ENCODE results near the gene CACNG6.
"Not testable (repeated sequence)": the region's sequence is repeated elsewhere in the genome, so short reads cannot be mapped to it uniquely, and the experiment has no call there.

Gene CACNG6

DNA sequence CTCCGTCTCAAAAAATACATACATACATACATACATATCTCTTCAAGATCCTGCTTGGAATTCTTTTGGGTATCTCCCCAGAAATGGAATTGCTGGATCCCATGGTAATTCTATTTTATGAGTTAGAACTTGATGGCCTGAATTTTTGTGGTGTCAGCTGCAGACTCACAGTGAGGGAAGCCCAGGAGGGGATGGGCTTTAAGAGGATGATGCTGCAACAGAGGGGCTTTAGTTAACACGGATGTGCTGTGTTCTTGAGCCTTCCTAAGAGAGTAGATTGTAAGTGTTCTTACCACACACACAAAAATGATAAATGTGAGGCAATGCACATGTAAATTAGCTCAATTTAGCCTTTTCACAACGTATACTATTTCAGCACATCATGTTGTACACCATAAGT is 31.8 kb downstream of the CACNG6 start:
- Histone ChIP-seq H2AFZ (ENCODE audit: low read length, unreplicated experiment) (no peak overlapping the region), H3K4me1 (ENCODE audit: control insufficient read depth, insufficient read depth, low read length, unreplicated experiment) (peaks cover 28% of the 10 kb centered on the region), H3K79me2 (ENCODE audit: control insufficient read depth, insufficient read depth, low read length, unreplicated experiment) (no peaks in the 10 kb centered on the region), H3K36me3 (ENCODE audit: insufficient read depth, low read length) (no peaks in the 10 kb centered on the region), H3K27ac (ENCODE audit: low read depth, low read length) (peak overlapping the region; percentile 52), H3K27me3 (ENCODE audit: insufficient read depth, low read length) (no peaks in the 10 kb centered on the region), H3K4me3 (ENCODE audit: low read depth, low read length) (no peak overlapping the region)

DNA sequence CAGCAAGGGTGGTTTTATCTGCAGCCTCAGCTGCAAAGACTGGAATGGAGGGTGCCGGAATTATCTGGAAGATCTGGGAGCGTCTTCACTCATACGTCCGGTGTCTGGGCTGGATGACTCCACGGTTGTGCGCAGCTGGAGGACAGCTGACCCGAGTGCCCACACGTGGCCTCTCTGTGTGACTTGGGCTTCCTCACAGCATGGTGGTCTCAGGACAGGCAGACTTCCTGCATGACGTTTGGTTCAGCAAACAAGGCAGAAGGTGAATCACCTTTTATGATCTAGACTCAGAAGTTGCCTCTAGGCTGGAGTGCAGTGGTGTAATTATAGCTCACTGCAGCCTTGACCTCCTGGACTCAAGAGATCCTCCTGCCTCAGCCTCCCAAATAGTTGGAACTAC is 33.2 kb downstream of the CACNG6 start:
- Histone ChIP-seq H2AFZ (ENCODE audit: low read length, unreplicated experiment) (no peak overlapping the region), H3K4me3 (ENCODE audit: low read depth, low read length) (no peak overlapping the region), H3K27ac (ENCODE audit: low read depth, low read length) (no peak overlapping the region), H3K36me3 (ENCODE audit: insufficient read depth, low read length) (no peaks in the 10 kb centered on the region), H3K4me1 (ENCODE audit: control insufficient read depth, insufficient read depth, low read length, unreplicated experiment) (peaks cover 21% of the 10 kb centered on the region), H3K79me2 (ENCODE audit: control insufficient read depth, insufficient read depth, low read length, unreplicated experiment) (no peaks in the 10 kb centered on the region), H3K27me3 (ENCODE audit: insufficient read depth, low read length) (no peaks in the 10 kb centered on the region)

DNA sequence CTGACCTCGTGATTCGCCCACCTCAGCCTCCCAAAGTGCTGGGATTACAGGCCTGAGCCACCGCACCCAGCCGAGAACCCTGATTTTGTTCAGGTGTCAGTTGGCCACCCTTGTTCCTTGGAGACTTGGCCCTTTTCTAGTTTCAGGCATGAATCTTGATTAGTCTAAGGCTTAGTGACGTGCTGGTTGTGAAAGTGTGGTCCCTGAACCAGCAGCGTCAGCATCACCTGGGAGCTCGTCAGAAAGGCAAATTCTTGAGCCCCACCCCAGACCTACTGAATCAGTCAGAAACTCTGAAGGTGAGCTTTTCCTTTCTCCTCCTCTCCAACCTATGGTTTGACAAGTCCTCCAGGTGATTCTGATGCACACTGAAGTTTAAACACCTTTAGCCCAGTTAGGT is 35.2 kb downstream of the CACNG6 start:
- Histone ChIP-seq H3K27me3 (ENCODE audit: insufficient read depth, low read length) (no peaks in the 10 kb centered on the region), H3K4me1 (ENCODE audit: control insufficient read depth, insufficient read depth, low read length, unreplicated experiment) (peaks cover 13% of the 10 kb centered on the region), H3K4me3 (ENCODE audit: low read depth, low read length) (no peak overlapping the region), H3K36me3 (ENCODE audit: insufficient read depth, low read length) (no peaks in the 10 kb centered on the region), H2AFZ (ENCODE audit: low read length, unreplicated experiment) (no peak overlapping the region), H3K79me2 (ENCODE audit: control insufficient read depth, insufficient read depth, low read length, unreplicated experiment) (no peaks in the 10 kb centered on the region), H3K27ac (ENCODE audit: low read depth, low read length) (no peak overlapping the region)

DNA sequence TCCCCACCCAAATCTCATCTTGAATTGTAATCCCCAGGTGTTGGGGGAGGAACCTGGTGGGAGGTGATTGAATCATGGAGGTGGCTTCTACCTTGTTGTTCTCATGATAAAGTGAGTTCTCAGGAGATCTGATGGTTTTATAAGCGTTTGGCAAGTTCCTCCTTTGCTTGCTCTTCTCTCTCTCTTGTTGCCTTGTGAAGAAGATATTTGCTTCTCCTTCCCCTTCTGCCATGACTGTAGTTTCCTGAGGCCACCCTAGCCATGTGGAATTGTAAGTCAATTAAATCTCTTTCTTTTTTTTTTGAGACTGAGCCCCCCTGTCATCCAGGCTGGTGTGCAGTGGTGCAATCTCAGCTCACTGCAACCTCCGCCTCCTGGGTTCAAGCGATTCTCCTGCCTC is 37.9 kb downstream of the CACNG6 start:
- Histone ChIP-seq H2AFZ (ENCODE audit: low read length, unreplicated experiment) (no peak overlapping the region), H3K4me3 (ENCODE audit: low read depth, low read length) (no peak overlapping the region), H3K79me2 (ENCODE audit: control insufficient read depth, insufficient read depth, low read length, unreplicated experiment) (no peaks in the 10 kb centered on the region), H3K4me1 (ENCODE audit: control insufficient read depth, insufficient read depth, low read length, unreplicated experiment) (no peaks in the 10 kb centered on the region), H3K36me3 (ENCODE audit: insufficient read depth, low read length) (no peaks in the 10 kb centered on the region), H3K27ac (ENCODE audit: low read depth, low read length) (no peak overlapping the region), H3K27me3 (ENCODE audit: insufficient read depth, low read length) (no peaks in the 10 kb centered on the region)

DNA sequence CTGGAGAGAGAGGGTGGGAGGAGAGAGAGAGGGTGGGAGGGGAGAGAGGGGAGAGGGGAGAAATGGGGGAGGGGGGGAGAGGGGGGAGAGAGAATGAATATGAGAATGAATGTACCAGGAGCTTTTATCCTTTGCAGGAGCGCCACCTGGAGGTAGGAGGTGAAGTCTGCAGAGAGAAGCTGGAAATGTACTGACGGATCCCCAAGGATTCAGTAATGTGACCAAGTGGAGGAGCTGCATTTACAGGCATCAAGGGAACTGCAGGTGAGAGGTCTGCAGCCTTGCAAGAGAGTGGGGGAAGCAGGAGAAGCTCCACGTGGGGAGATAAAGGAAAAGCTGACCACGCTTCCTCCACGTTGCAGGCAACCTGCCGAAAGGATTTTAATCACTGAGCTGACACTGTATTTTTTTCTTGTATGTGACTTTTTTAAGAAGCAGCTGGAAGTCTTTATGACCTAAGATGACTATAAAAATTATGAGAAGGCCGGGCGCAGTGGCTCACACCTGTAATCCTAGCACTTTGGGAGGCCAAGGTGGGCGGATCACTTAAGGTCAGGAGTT is 38.6 kb downstream of the CACNG6 start:
- no peak overlapping the region for H3K27ac ChIP-seq (ENCODE audit: low read depth, low read length)
- H3K4me3 ChIP-seq (ENCODE audit: low read depth, low read length), result no peak overlapping the region
- H2AFZ ChIP-seq (ENCODE audit: low read length, unreplicated experiment), result no peak overlapping the region
- peaks cover 3% of the 10 kb centered on the region for H3K4me1 ChIP-seq (ENCODE audit: control insufficient read depth, insufficient read depth, low read length, unreplicated experiment)
- H3K79me2 ChIP-seq (ENCODE audit: control insufficient read depth, insufficient read depth, low read length, unreplicated experiment), result no peaks in the 10 kb centered on the region
- no peaks in the 10 kb centered on the region for H3K27me3 ChIP-seq (ENCODE audit: insufficient read depth, low read length)
- no peaks in the 10 kb centered on the region for H3K36me3 ChIP-seq (ENCODE audit: insufficient read depth, low read length)

DNA sequence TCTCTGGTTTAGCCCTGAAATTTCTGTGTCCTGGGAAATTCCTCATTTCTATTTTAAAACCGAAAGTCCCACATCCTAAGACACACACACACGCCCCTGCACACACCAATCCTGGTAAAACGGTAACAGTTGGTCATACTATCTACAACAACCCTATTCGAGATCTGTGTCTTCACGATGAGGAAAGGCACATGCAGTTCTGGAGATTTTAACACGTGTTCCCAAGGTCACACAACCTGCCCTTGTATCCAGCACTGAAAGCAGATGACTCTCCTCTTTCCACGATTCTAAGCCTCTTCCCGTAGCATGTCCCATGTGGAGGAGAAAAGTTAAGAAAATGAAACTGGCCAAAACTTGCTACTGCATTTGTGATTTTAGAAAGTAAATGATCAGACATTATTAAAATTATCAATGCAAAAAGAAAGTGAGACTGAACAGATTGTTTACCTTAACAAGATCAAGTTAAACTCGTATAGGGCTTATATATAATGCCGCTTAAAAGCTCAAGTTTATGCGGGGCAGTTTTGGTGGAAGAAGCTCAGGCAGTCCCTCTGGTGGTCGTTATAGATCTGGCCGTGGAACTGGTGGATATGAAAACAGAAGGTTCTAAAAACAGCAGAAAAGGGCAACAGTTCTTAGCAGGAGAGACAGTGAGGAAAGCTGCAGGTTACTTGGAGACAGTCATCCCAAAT is 39.6 kb downstream of the CACNG6 start:
- Histone ChIP-seq H3K36me3 (ENCODE audit: insufficient read depth, low read length) (no peaks in the 10 kb centered on the region), H3K27me3 (ENCODE audit: insufficient read depth, low read length) (no peaks in the 10 kb centered on the region), H3K4me1 (ENCODE audit: control insufficient read depth, insufficient read depth, low read length, unreplicated experiment) (peaks cover 9% of the 10 kb centered on the region), H3K79me2 (ENCODE audit: control insufficient read depth, insufficient read depth, low read length, unreplicated experiment) (no peaks in the 10 kb centered on the region), H3K27ac (ENCODE audit: low read depth, low read length) (no peak overlapping the region), H3K4me3 (ENCODE audit: low read depth, low read length) (peak overlapping the region; percentile 77), H2AFZ (ENCODE audit: low read length, unreplicated experiment) (peak overlapping the region; percentile 53)

DNA sequence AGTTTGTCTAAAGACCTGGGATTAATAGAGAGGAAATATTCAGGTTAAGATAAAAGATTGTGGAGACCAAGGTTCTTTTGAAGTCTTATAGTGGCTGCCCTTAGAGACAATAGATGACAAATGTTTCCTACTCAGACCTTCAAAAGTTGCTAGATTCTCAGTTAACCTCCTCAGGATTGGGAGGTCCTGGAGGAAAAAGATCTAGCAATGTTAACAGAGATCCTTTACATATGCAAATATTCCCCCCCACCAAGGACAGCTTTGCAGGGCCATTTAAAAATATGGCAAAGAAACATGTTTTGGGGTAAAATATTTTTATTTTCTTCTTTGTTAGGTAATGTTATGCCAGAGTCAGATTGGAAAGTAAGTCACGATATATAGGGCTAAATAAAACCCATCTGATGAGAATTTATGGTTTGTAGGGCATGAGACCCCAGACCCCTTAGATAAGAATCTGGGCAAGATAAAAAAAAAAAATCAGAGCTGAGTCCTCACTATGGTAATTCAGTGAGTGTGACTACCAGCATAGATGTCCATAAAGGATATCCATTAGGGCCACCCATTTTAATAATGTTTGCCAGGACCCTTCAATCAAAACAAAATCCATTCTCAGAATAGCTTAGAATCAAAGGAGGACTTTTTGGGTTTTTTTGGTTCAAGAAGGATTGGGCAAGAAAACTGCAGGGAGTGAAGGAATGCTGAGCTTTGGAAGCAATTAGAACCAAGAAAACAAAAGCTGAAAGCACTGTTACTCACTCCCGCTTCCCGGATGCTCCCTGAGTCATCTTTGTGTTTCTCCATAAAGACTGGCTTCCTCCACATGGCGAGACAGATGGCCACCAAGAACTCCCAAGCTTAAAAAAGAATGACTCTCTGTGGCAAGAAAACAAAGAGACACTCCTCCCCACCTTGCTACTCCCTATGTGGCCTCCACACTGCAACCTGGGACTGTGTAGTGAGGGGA is 44.1 kb downstream of the CACNG6 start:
- H3K27me3 ChIP-seq (ENCODE audit: insufficient read depth, low read length), result no peaks in the 10 kb centered on the region
- no peak overlapping the region for H2AFZ ChIP-seq (ENCODE audit: low read length, unreplicated experiment)
- no peak overlapping the region for H3K4me3 ChIP-seq (ENCODE audit: low read depth, low read length)
- peak overlapping the region; percentile 27; the same call in 1 of the 2 replicates for H3K27ac ChIP-seq (ENCODE audit: low read depth, low read length)
- peaks cover 9% of the 10 kb centered on the region for H3K4me1 ChIP-seq (ENCODE audit: control insufficient read depth, insufficient read depth, low read length, unreplicated experiment)
- no peaks in the 10 kb centered on the region for H3K36me3 ChIP-seq (ENCODE audit: insufficient read depth, low read length)
- H3K79me2 ChIP-seq (ENCODE audit: control insufficient read depth, insufficient read depth, low read length, unreplicated experiment), result no peaks in the 10 kb centered on the region

DNA sequence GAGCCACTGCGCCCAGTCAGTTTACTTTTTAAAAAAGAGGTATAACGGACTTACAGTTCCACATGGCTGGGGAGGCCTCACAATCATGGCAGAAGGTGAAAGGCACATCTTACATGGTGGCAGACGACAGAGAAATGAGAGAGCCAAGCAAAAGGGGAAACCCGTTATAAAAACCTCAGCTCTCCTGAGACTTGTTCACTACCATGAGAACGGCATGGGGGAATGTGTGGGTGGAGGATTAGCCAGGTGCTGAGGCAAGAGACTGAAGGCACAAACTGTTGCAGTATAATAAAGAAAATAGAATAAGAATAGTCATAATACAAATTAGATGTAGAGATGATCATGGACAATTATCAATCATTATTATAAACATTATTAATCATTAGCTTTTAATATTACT is 45.1 kb downstream of the CACNG6 start:
- H3K27ac ChIP-seq (ENCODE audit: low read depth, low read length); H3K4me1 ChIP-seq (ENCODE audit: control insufficient read depth, insufficient read depth, low read length, unreplicated experiment); H3K4me3 ChIP-seq (ENCODE audit: low read depth, low read length); H3K79me2 ChIP-seq (ENCODE audit: control insufficient read depth, insufficient read depth, low read length, unreplicated experiment); H2AFZ ChIP-seq (ENCODE audit: low read length, unreplicated experiment); H3K27me3 ChIP-seq (ENCODE audit: insufficient read depth, low read length); H3K36me3 ChIP-seq (ENCODE audit: insufficient read depth, low read length): not testable (repeated sequence)

DNA sequence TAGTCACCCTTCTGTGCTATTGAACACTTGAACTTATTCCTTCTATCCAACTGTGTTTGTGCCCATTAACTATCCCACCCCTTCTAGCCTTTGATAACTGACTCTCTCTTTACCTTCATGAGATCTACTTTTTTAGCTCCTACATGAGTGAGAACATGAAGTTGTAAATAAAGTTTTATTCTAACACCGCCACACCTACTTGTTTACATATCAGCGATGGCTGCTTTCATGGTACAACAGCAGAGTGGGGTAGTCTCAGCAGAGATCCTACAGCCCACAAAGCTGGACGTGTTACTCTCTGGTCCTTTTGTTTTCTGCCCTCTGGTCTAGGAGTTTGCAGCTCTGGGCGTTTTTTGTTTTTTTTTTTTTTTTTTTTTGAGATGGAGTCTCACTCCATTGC is 48.6 kb downstream of the CACNG6 start:
- H3K27ac ChIP-seq (ENCODE audit: low read depth, low read length), result no peak overlapping the region
- no peaks in the 10 kb centered on the region for H3K36me3 ChIP-seq (ENCODE audit: insufficient read depth, low read length)
- H3K79me2 ChIP-seq (ENCODE audit: control insufficient read depth, insufficient read depth, low read length, unreplicated experiment), result no peaks in the 10 kb centered on the region
- no peak overlapping the region for H3K4me3 ChIP-seq (ENCODE audit: low read depth, low read length)
- peaks cover 7% of the 10 kb centered on the region for H3K4me1 ChIP-seq (ENCODE audit: control insufficient read depth, insufficient read depth, low read length, unreplicated experiment)
- no peak overlapping the region for H2AFZ ChIP-seq (ENCODE audit: low read length, unreplicated experiment)
- H3K27me3 ChIP-seq (ENCODE audit: insufficient read depth, low read length), result peaks cover 3% of the 10 kb centered on the region; the same call in 1 of the 2 replicates

DNA sequence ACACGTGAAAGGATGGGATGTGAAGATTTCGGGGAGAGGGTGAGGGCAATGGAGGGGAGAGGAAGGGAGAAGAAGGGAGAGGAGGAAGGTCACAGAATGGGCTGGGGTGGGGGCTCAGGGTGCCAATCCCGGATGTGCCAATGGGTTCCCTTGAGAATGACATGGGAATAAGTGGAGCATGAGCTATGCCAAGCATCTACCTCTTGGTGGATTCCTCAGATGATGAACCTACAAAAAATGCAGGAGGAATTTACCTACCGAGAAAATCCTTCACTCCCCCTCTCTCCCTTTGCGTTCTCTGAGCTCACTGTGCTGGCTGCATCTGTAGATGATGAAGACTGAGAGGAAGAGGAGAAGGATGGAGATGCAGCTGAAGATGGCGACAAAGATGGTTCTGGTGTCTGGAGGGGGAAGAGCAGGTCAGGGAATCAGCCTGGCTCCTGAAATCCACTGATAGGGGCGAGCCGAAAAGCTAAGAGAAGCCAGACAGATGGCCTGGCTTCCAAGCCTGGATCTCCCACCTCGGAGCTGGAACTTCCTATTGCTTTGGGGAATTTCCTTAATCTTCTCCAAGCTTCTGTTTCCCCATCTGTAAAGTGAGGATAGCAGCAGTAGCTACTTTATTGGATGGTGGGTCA is 50.7 kb downstream of the CACNG6 start:
- Histone ChIP-seq H3K79me2 (ENCODE audit: control insufficient read depth, insufficient read depth, low read length, unreplicated experiment) (no peaks in the 10 kb centered on the region), H3K4me3 (ENCODE audit: low read depth, low read length) (no peak overlapping the region), H2AFZ (ENCODE audit: low read length, unreplicated experiment) (no peak overlapping the region), H3K27me3 (ENCODE audit: insufficient read depth, low read length) (peaks cover 21% of the 10 kb centered on the region), H3K36me3 (ENCODE audit: insufficient read depth, low read length) (no peaks in the 10 kb centered on the region), H3K27ac (ENCODE audit: low read depth, low read length) (no peak overlapping the region), H3K4me1 (ENCODE audit: control insufficient read depth, insufficient read depth, low read length, unreplicated experiment) (no peaks in the 10 kb centered on the region)

Measured in ACC112 (cell line).